ENCODE results near the gene POLG2.
A peak's percentile ranks its signal among the peaks of the same experiment; 100 is the strongest.

POLG2 gene

GRCh38 chr17:64496786-64497564, at the start of gene POLG2:
TSS of gene POLG2 (minus strand) at chr17:64497054. CDS start at chr17:64496968, 86 bp downstream.
- DNase-seq (ENCODE audit: low read depth in 2 of 2), result peak; percentile 90 to 95

GRCh38 chr17:64544742-64545141, 47.9 kb upstream of the POLG2 start:
- DNase-seq (ENCODE audit: low read depth in 2 of 2), result no peak

DNA sequence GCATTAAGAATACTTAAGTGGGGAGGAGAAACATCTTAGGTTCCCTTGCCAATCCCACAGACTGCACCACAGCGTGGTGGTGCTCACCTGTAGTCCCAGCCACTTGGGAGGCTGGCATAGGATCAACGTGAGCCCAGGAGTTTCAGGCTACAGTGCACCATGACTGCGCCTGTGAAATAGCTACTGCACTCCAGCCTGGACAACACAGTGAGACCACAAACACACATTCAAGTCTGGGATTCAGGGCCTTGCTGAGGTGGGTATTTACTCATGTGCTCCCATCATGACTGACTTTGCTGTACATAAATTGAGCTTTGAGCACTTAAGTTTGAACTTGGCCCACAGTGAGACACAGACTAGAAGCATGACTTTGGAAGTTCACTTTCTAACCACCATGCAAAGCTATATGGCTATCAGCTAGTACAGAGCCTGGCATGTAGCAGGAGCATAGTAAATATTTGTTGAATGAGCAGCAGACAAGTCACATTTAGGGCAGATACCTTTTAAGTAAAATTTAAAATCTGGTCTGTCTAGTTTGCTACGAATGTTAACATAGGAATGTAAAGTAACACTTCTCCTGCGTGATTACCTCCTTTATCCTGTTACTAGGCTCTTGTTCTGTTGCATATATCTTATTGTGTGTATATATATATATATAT, 43.4 kb upstream of the POLG2 start:
- DNase-seq (ENCODE audit: low read depth in 2 of 2), result no peak

DNA sequence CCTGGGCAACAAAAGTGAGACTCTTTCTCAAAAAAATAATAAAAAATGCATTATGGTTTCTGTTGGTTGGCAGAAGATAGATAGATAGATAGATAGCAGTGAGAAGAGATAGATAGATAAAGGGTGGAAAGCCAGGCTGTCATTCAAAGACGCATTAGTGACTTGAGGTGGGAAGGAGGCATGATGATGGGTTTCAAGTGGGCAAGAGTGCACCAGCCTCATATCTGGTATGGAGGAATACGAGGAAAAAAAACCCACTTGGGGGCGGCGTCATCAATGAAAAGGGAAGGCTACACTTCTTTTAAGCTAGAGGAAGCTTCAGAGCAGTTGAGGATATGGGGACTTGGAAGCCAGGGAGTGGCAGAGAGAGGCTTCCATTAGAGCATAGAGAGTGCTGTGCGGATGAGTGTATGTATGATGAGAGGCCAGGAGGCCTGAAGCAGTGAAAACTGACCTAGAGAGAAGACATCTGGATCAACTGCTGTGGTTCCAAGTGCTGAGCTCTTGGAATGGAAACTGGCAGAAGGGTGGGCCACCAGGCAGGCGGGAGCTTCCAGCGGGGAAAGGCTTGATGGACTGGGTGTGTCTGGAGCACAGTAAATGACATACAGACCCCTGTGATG, 41.8 kb upstream of the POLG2 start:
- DNase-seq (ENCODE audit: low read depth in 2 of 2), result no peak

DNA sequence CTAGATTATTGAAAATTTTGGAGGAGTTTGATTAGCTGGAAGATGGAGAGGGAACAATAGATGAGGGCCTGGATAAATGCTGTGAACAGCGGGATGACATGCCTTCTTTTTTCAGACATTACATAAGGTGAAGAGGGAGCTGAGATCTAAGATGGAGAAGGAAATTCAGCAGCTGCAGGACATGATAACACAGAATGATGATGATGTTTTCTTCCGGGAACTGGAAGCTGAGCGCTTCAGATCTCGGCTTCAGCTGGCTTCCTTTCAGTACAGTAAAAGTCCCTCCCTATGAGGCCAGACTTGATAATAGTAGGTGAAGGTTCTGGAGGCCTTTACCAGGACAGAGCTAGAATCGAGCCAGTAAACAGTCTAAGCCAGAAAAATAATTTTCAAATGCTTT, 40.6 kb upstream of the POLG2 start:
- DNase-seq (ENCODE audit: low read depth in 2 of 2), result no peak

DNA sequence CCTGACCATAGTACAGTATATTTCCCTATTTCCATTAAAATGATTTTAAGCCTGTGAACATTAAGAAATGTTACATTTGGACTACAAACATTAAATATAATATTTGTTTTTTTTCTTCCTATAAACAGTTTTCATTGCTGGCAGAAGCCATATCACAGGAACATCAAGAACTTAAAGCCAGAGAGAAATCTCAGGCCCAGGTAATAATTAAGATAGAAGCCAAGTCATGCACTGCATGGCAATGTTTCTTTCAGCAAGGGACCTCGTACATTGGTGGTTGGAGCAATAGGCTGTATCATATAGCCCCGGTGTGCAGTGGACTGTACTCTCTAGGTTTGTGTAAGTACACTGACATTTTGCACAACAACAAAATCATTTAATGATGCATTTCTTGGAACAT, 40.1 kb upstream of the POLG2 start:
- DNase-seq (ENCODE audit: low read depth in 2 of 2), result no peak

DNA sequence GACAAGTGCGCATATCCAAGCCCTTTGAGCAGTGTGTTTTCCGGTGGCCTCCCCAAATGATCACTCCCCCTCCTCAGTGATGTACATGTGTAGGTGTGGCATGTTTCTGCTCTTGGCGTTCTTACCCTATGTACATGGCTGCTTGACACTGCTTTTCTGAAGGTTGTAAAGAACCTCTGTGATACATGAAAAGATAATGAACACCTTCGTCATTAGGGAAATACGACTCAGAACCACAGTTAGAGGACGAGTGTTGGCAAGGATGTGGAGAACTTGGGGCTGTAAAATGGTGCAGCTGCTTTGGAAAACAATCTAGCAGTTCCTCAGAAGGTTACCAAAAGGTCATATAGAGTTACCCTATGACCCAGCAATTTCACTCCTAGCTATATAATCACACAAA, 38.5 kb upstream of the POLG2 start:
- no peak for DNase-seq (ENCODE audit: low read depth in 2 of 2)

- no peak for DNase-seq (ENCODE audit: low read depth in 2 of 2)
These were observed 37.3 kb upstream of the POLG2 start for GRCh38 chr17:64534187-64534586.

DNA sequence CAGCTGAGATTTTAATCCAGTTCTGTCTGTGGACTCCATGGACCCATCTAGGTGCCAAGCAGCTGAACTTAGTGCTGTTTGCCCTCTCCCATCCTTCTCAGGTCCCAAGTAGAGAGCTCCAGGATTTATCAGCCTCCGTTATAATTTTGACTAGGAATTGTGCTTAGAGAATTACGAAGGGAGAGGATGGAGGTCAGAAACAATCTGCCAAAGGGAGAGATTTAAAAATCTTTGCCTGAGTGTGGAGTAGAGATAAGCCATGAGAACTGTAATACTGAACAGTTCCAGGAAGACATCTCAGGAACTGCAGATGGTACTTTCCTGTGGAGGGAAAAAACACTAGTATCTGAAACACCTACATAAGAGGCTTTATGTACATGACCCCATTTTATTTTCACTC, 36.9 kb upstream of the POLG2 start:
- no peak for DNase-seq (ENCODE audit: low read depth in 2 of 2)

- no peak for DNase-seq (ENCODE audit: low read depth in 2 of 2)
These were observed 35.6 kb upstream of the POLG2 start for GRCh38 chr17:64532409-64532808.

DNA sequence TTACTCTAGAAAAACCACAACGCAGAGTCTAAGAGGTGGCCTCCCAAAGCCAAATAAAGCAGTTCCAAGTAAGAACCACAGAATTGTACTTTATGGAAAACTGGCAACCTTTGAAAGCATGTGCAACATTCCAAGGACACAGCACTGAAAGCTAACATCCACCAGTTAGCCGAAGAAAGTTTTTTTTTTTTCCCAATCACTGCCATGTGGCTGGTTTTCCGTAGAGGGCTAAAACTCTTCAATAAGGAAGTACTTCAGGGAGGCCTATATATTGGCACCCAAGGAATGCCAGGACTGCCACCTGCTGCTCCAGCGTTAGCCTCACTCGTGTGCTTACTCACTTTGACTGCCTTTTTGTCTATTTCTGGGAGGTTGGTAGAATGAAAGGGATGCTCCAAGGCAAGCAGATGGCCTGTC, 35.1 kb upstream of the POLG2 start:
- no peak for DNase-seq (ENCODE audit: low read depth in 2 of 2)

DNA sequence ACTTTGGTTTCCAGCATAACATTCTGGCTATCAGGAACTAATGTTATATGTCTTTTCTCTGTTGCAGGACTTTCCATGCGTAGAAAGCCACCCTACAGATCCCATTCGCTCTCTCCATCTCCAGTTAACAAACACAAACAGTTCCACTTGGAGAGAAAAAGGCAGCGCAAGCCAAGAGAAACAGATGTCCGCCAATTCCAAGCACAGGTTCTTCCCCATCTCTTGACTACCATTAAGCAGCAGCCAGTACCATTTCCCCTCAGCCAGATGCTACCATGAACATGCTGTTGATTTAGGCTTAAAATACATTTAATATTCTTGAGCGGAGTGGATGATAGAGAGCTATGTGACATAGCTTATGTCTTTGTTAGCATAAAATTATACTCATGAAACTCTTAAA, 32.4 kb upstream of the POLG2 start:
- DNase-seq (ENCODE audit: low read depth in 2 of 2), result no peak

DNA sequence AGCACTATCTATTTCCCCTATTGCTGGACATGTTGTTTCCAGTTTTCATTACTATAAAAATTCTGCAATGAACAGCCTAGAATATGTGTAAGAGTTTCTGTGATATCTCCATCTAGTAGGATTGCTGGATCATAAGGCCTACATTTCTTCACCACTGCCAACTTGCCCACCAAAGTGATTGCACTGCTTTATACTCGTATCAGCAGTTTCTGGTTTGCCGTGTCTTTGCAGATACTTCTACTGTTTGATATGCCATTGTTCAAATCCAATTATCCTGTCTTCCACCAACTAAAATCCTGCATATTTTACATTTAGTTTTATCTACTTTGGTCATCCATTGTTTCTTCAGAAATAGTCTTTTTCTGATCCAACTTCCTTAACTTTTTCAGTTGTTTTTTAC, 31.1 kb upstream of the POLG2 start:
- no peak for DNase-seq (ENCODE audit: low read depth in 2 of 2)

- no peak for DNase-seq (ENCODE audit: low read depth in 2 of 2)
These were observed 23.5 kb upstream of the POLG2 start for GRCh38 chr17:64520359-64520758.

- no peak for DNase-seq (ENCODE audit: low read depth in 2 of 2)
These were observed 22.7 kb upstream of the POLG2 start for GRCh38 chr17:64519601-64520000.

GRCh38 chr17:64515829-64516228, 19.0 kb upstream of the POLG2 start:
- DNase-seq (ENCODE audit: low read depth in 2 of 2), result no peak

- DNase-seq (ENCODE audit: low read depth in 2 of 2), result no peak
These were observed 18.6 kb upstream of the POLG2 start for GRCh38 chr17:64515419-64515818.

GRCh38 chr17:64509179-64509578, 12.3 kb upstream of the POLG2 start:
- DNase-seq (ENCODE audit: low read depth in 2 of 2), result no peak

DNA sequence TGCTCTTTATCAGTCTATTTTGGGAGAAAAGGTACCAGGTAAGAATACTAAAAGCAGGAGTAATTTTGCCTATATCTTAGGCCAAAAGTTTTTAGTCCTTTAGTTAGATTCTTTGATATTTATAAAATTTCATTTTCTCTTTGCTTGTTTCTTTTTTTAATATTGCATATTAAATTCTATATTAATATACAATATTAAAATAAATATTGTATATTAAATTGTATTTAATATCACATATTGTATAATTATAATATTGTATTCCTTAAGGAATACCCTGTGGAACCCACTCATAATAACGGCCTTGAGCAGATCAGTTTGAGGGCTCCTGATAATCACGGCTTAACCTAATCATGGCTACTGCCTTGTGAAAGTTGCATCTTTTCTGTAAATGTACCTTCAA, 11.8 kb upstream of the POLG2 start:
- DNase-seq (ENCODE audit: low read depth in 2 of 2), result no peak

GRCh38 chr17:64507413-64507782, 10.5 kb upstream of the POLG2 start:
- peak in 1 of 2 donors; percentile 18 for DNase-seq (ENCODE audit: low read depth in 2 of 2)

DNA sequence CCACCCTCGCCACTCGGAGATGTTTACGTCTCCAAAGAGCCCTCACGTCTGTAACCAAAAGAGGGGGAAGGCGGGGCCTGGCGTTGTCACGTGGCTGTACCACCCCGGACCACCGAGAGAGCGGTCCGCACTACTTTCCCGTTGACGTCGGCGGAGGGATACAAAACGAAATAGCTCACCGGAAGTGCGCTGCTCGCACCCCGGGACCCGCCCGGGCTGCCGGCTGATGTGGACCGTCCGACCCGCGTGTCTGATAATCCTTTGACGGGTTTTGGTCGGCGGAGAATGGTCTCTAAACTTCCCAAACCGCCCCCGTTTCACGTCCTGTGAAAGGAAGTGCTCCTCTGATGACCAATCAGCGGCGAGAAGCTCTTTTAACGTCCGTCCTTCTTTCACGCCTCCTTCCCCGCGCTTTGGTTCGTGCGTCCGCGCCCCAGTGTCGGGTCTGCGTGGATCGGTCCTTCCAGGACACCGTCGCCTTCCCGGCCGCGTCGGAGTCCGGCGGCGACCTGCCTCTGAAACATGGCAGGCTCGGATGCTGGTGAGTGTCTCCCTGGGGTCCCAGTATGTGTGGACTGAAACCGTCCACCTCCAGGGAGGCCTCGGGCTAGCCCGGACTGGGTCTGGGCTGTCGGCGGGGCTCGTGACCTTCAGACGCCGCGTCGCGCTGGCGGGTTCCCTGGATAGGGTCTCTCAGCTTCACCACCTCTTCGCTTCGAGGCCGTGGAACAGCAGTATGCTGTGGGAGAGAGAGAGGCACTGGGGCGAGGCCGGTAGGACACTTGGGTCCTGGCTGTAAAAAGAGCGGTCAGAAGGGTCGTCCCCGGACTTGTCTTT, 9.9 kb upstream of the POLG2 start, which contains the start of gene CEP95:
Gene CEP95, plus strand, starts transcription at position 402 of the 837 bp plus-strand sequence. Its CDS starts 121 bp downstream, at position 523.
- peak; percentile 90 to 92 for DNase-seq (ENCODE audit: low read depth in 2 of 2)

DNA sequence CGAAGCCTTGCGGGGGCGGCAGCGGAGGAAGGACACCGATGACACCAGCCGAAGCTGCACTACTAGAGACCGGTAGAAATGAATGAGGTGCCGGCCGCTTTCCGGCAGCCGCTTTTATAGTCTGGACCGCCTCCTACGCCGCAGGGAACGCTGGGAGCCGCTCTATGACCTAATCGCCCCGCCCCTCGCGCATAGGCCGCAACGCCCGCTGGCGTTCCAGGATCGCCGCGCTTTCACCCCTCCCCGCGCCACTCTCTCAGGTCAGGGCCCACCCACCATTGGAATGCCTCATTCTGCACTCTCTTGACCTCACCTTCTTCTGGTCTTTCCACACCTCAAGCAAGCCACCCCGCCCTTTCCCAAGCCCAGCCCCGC, 9.3 kb upstream of the POLG2 start, which contains the start of gene DDX5:
Gene DDX5, minus strand, starts transcription at position 89 of the 375 bp plus-strand sequence. CDS start 170 bp downstream, outside the sequence.
- peak; percentile 95 to 97 for DNase-seq (ENCODE audit: low read depth in 2 of 2)
